GM19351 (cell line): ENCODE measurements around the gene PYGM.

ENCODE experiments used
- ATAC-seq: cut with Tn5 transposase; IDR thresholded peaks from one replicate; pipeline ENCODE4 v1.9.1; 2021; ENCODE audit warnings: mild to moderate bottlenecking, moderate library complexity; ENCODE audit not compliant: unreplicated experiment

The PYGM gene

GRCh38 chr11:64769283-64769682, 9.5 kb upstream of the PYGM start:
- ATAC-seq = no peak

DNA sequence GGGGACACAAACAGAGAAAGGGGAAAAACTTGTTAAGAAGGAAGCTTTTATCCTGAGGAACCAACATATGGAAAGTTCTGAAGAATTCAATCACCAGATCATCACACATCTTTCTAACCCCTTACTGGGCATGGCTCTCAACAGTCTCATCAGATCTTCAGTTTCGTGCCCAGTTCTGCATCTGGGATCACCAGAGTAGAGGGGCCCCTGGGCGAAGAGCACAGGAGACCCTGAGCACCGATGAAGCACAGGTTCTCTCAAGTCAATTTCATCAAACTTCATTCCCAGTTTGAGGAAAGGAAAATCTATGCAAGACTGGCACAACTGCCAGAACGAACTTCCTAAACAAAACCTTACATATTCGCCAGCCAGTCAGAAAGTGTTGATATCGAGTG, 8.5 kb upstream of the PYGM start:
- ATAC-seq = no peak

DNA sequence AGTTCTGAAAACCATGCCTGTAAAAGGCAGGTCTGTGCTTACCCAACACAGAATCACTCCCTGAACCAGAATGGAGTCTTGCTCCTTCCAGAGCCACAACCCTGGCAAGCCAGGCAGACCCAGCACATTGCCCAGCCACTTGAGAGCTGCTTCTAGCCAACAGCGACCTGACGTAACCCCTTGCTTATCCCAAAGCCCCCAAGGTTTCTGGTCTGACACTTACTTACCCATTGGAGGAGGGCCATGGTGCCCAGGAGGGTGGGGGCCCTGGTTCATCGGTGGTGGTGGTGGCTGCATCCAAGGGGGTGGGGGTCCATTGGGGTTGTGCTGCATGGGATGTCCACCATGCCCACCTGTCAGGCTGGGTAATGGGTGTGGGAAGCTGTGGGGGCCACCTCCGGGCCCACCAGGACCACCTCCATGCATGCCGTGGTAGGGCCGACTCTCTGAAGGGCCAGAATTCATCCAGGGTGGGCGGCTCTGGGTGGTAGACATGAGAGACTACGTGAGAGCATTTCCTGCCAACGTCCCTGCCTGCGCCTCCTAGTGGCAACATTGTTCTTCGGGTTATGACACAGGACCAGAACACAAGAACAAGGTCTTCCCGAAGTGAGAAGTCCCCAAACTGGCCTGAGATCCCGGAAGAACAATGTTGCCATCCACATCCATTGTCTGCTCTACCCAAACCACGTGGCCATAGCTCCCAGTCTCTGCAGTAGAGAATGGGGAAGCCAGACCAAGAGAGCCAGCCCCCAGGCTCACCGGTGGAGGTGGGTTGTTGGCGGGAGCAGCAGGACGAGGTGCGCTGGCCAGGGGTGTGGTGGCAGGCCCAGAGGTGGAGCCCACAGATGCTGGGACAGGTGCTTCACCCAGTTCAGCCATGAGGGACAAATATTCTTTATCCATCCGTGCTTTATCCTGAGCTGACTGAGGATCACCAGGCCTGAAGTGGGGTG, 7.8 kb upstream of the PYGM start:
- ATAC-seq = no peak

GRCh38 chr11:64766881-64767280, 7.1 kb upstream of the PYGM start:
- ATAC-seq = no peak

DNA sequence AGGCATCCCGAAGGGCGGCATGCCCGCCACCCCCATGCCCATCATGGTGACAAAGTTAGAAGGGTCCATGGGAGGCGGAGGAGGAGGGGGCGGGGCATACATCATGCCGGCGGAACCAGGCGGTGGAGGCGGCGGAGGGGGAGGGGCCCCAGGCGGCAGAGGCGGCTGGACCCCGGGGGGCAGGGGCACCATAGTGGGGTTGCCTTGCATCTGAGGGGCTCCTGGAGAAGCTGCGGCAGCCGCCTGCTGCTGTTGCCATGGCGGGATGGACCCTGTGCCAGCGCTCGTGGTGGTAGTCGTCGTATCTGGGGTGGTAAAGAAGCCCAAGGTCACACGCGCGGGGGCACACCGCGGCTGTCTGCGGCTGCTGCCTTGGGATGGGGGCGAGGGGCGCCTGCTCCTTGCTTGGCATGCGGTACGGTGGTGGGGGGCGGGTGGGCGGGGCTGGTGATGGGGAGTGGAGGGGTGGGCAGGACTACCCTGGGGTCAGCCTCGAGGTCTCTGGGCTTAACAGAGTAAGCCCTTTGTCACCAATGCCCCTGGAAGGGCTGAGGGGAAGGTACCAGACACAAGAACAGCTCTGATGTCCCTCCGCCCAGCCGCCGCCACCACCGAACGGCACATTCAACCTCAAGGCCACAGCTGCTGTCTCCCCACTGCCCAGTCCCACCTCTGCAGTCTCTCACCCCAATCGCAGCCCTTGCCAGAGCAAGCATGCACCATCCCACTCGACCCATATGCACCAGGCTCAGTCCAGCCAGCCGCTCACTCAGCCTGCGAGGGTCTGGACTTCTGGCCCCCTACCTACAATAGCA, 6.3 kb upstream of the PYGM start:
- ATAC-seq = no peak

- no peak for ATAC-seq
These were observed 5.6 kb upstream of the PYGM start for GRCh38 chr11:64765291-64765850.

DNA sequence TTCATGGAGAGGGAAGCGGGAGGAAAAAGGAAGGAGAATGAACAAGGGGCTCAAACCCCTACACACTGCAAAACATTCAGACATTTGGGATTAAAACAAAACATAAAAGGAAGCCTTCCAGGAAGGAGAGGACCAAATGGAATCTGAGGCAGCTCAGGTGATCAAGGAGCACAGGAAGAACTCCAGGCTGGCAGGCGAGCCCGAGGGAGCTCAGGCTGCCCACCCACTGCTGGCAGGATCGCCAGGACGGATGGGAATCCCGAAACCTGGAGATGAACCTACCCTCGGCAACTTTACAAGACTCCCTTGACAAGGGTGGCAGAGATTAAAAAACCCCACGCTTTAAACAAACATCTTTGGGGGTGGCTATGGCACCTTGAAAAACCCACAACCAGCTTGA, 5.0 kb upstream of the PYGM start:
- no peak for ATAC-seq

DNA sequence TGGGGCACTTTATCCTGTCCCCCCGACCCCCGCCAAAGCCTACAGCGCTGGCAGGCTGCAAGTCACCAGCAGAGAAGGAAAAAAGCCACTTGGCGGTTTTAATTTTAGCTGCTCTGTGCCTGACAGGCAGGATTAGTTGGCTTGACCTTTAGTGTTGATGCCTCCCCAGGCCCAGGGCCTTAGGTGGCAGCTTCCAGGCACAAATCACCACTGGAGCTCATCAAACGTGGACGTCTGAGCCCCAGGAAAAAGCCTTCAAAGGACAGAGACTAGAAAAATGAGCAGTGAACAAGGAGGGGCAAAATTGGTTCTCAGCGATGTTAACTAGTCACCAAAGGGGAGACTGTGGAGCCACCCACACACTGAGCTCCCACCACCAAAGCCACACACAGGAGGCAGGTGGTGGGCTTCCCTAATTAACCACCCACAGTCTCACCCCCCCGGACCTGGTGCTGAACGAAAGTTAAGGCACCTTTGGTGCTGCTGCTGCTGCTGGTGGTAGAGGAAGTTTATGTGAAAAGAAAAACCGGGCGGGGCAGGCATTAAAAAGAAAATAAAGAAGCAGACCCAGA, 4.4 kb upstream of the PYGM start:
- no peak for ATAC-seq

DNA sequence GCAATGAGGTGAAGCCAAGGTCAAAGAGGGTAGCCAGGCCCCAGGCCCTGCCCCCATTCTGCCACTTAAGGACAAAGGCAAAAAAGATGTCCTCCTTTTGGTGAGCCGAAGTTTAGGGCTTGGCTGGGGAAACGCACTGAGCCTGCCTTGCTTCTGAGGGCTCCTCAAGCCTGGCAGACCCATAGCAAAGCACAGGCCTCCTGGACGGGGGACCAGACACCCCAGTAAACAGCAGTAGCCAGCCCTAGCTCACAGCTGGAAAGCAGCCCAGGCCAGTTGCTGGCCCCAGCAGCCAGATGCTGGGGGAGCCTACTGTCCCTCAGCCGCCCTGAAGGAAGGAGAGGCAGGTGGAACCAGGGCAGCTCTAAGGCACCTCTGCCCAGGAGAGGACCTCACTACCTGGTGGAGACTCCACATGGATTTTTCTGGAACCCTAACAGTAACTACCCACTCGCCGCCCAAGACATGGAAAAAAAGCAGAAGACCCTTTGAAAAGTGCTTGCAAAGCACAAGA, 3.8 kb upstream of the PYGM start:
- ATAC-seq = no peak

DNA sequence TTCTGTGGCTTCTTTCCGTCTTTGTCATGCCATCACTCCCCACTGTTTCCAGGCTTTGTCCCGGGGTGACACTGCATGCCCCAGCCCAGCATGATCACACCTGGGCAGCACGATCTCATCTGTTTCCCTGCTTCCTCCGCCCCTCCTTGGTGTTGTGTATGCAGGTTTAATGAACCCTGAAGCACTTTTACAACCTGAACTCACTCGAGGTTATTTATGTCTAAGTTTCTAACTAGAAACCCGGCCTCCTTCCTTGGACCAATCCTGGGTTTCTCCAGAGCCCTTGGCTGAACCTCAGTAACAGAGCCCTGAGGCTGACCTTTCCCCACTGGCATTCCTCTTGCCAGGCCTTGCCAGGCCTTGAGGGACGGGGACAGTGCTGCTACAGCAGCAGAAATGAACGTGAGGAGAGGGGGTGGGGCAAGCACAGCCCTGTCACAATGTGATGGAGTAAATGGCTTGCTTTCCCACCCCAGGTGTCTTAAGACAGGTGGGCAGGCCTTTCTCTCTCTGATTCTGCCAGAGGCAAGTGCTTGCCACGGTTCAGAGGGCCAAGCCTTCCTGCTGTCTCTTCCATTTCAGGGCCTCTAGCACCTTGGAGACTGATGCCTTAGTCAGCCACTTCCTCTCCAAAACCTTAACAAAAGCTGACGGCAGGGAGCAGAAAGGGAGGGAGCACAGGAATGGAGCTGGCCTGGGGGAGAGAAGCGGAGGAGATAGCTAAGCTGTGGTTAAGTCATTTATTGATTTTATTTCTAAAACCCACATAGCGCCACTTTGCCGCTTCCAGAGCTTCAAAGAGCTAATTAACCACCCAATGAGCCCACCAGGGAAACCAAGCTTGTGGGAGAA, 3.1 kb upstream of the PYGM start:
- no peak for ATAC-seq

DNA sequence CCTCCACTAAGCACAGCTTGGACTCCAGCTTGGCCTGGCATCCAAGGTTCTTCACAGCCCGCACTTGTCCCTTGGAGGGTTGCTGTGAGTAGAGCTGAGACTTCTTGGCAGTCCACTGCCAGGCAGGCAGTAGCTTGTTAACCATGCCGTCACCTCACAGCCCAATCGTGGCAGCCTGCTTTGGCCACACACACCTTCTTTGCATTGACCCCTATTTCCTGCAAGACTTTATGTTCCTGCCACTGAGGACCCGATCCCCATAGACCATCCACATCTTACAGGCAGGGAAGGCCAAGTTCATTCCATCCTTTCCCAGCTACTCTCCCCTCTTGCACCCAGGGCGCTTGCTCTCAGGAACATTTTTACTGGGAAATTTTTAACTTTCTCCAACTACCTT, 2.5 kb upstream of the PYGM start:
- ATAC-seq = no peak

GRCh38 chr11:64760759-64761420, 1.1 kb upstream of the PYGM start:
- no peak for ATAC-seq

- ATAC-seq = no peak
These were observed 548 bp downstream of the PYGM start for GRCh38 chr11:64759131-64759721.

- no peak for ATAC-seq
These were observed 1.3 kb downstream of the PYGM start for GRCh38 chr11:64758330-64759079.

DNA sequence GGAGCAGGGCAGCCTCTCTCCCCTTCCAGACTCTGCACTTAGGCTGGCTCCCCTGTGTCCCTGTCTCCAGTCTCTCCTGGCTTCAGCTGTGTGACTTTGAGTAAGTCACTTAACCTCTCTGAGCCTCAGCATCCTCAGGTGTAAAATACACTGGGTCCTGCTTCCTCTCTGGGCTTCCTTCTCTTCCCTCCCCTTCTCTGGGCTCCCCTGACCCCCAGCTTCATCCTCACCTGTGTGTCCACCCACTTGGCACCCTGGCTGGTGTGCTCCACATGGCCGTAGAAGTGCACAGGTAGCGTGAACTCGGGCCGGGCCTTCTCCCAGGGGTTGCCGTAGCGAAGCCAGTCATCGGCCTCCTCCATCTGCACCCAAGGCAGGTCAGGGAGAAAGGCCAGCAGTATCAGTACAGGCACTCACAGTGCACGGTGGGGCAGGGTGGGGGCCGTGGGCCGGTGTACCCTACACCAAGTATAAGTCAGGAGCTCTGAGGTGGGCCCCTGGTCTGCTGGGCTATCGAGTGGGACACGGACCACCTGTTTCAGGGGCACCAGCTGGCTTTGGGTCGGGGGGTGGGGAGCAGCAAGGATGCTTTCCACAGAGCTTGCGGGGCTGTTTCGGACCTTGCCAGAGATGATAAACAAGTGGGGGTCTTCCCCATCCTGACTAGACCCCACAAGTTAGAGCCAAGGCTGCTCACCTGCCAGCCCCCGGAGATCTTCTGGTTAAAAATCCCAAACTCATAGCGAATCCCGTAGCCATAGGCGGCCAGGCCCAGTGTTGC, 2.0 kb downstream of the PYGM start:
- ATAC-seq = no peak

DNA sequence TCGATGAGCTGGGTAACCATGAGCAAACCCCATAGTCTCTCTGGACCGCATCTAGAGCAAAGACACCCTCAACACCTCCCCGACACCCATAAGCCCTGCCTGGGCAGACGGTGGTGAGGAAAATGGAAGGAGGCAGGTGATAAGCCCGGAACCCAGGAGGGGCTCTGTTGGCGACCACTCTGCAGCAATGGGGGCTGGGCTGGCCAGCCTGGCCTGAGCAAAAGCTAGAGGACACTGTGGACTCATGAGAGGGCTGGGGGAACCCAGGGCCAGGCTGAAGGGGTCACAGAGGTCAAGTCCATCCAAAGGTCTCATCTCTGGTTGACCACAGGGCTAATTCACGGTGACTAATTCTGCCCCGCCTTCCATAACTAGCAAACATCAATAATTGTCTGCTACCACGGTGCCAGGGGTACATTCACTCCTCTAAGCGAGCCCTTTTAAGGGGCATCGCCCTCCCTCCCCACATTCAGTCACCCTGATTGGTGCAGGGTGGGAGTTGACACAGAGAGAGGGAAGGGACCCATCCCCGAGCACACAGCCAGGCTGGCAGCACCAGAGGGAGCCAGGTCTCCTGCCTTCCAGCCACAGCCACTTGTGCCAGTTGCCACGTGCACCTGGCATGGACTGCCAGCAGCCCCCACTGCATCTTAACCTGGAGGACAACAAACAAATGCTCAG, 4.0 kb downstream of the PYGM start:
- no peak for ATAC-seq
